HG02885 (cell line): ENCODE data around the gene MEFV.

Experiments used
- ATAC-seq: cut with Tn5 transposase; IDR thresholded peaks from one replicate; pipeline ENCODE4 v1.9.1; 2021; ENCODE audit warnings: mild to moderate bottlenecking; ENCODE audit not compliant: unreplicated experiment, poor library complexity

MEFV gene, protein sequence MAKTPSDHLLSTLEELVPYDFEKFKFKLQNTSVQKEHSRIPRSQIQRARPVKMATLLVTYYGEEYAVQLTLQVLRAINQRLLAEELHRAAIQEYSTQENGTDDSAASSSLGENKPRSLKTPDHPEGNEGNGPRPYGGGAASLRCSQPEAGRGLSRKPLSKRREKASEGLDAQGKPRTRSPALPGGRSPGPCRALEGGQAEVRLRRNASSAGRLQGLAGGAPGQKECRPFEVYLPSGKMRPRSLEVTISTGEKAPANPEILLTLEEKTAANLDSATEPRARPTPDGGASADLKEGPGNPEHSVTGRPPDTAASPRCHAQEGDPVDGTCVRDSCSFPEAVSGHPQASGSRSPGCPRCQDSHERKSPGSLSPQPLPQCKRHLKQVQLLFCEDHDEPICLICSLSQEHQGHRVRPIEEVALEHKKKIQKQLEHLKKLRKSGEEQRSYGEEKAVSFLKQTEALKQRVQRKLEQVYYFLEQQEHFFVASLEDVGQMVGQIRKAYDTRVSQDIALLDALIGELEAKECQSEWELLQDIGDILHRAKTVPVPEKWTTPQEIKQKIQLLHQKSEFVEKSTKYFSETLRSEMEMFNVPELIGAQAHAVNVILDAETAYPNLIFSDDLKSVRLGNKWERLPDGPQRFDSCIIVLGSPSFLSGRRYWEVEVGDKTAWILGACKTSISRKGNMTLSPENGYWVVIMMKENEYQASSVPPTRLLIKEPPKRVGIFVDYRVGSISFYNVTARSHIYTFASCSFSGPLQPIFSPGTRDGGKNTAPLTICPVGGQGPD

DNA sequence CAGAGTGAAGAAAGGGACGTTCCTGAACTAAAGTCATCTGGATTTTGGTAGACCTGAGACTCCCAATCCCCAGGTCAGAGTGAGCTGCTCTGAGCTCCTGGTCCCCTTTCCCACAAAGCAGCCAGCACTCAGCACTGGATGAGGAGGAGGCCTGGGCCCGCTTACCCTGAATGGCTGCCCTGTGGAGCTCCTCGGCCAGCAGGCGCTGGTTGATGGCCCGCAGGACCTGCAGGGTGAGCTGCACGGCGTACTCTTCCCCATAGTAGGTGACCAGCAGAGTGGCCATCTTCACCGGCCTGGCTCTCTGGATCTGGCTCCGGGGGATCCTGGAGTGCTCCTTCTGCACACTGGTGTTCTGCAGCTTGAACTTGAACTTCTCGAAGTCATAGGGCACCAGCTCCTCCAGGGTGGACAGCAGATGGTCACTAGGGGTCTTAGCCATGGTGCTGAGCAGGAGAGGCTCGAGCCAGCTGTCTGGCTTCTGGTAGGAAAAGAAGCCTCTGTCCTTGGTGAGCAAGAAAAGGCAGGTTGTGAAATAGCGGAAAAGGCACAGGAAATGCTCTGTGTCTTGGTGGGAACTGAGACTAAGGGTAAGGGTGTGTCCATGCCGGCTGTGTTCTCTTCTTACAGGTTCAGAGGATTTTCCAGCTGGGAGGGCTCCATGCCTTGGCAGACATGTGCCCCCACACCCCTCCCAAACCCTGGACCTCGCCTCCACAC, at the start of gene MEFV:
Gene MEFV (minus strand): TSS at position 488 of the 720 bp plus-strand sequence. CDS start 46 bp downstream, at position 442.
- ATAC-seq, result no peak

DNA sequence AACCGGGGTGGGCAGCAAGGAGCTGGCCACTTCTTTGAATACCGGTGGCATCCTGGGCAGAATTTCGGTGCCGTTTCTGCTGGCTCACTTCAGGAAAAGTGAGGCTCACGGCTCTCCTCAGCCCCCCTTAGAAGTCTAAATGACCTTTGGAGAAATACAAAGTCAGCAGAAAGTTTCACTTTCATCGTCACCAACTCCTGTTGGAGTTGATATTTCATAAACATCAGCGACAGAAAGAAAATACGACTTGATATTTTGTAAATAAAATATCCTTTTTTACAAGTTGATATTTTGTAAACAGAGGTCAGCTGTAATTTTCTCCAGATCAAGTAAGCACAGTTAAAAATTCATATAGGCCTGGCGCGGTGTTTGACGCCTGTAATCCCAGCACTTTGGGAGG, 49.6 kb upstream of the MEFV start:
- ATAC-seq, result no peak

DNA sequence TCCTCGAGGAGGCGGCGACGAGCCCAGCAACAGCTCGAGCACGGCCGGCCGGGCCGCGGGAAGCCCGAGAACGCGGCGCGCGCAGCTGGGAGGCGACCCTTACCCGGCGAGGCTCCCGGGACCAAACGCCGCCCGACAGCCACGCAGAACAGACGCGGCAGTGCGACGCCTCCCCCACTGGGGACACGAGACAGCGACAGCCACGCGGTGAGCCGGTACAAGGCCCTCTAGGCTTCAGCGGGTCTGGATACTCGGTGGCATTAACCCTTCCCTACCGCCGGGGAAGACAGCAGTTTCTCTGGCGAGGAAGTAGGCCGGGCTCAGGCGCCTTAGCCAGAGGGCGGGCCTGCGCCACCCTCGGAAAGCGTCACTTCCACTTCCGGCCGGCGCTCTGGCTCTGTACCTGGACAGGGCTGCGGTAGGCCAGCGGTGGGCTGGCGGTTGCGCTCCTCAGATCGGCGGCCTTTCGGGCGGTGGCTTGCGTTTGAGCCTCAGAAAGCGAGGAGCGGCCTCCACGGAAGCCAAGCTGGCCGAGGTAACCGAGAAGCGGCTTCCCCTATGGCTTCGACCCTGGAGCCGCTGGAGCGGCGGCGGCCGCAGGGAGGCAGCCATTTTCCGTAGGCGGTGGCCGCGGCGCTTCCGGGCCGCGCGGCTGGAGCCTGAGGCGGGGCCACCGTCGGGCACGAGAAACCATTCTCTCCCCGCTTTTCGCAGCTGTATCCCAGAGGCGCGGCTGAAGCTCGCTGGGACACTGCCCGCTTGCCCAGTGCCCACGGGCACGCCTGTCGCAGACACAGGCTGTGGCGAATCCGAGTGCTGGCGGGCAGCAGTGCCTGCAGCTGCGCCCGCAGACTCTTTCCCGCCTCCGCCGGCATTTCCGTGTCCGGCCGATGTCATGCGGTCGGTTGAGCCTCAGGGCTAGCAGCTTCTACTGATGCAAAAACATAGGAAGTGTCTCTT, 49.0 kb upstream of the MEFV start, which contains the start of the genes TIGD7 and ZNF75A:
Gene TIGD7 (minus strand): TSS at position 322 of the 960 bp plus-strand sequence. CDS start 4,816 bp downstream, outside the sequence.
Gene ZNF75A (plus strand): TSS at position 389 of the 960 bp plus-strand sequence. CDS start 2,932 bp downstream, outside the sequence.
- peak; percentile 90 for ATAC-seq

DNA sequence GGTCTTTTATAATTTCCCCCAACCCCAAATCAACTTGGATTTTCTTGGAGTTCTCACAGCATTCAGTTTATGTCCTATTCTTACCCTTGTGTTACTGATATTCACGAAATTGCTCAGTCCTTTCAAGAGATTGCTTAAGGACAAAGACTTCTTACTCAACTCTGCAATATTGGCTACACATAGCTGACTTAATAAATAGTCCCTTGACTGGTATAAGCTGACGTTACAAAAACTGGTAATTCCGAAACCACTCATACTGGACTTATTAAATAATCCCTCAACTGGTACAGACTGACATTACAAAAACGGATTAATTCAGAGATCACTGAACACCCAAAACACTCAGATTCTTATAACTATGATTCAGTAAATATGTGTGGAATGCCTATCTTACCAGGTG, 47.9 kb upstream of the MEFV start:
- ATAC-seq, result no peak

DNA sequence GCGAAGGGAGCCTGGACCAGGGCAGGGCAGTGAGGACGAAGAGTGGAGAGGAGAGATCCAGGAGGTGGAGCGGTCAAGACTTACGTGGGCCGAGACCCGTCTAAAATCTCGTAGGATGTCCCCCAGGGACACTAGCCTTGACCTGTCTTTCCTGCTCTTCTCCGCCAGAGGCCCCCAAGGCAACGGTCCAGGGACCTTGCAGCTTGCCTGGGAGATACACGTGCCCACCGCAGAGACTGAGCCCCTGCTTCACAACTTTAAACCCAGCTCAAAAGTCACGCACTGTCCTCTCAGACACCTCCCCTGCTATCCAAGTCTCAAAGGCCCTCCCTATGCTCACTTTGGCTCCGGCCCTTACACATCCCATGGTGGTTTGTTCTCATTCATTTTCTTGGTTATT, 39.4 kb upstream of the MEFV start:
- ATAC-seq, result no peak

DNA sequence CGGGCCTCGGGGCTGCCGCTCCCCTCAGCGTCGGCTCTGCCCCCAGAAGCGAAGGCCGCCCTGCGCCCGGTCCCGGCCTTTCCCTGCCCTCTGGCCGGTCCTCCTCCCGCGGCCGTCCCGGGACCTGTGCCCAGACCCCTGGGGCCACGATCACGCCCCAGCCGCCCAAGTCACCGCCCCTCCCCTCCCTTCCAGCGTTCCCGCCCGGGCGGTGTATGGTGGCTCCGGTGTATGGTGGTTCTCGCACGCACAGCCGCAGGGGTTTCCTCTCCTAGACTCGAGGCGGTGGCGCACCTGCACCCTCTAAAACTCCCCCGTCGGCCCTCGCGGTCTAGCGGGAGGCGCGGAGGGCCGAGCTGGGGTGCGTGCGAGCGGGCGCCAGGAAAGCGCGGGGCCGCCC, 38.8 kb upstream of the MEFV start:
- no peak for ATAC-seq

DNA sequence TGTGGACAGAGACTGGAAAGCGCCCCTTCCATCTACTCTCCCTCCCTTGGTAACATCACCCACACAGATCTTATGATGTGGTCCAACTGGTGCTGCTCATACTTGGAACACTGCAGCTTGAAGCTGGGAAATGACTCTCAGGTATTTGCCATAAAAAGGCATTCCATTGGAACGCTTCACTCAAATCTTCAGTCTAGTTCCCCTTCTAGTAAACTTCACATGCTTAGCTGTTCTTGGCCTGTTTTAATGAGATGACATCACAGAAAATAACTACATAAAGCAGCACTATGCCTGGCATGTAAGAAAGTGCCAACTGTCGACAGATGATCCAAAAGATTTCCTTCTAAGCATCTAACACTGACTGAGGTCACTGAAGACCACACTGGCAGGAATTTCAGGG, 36.2 kb upstream of the MEFV start:
- ATAC-seq, result no peak

DNA sequence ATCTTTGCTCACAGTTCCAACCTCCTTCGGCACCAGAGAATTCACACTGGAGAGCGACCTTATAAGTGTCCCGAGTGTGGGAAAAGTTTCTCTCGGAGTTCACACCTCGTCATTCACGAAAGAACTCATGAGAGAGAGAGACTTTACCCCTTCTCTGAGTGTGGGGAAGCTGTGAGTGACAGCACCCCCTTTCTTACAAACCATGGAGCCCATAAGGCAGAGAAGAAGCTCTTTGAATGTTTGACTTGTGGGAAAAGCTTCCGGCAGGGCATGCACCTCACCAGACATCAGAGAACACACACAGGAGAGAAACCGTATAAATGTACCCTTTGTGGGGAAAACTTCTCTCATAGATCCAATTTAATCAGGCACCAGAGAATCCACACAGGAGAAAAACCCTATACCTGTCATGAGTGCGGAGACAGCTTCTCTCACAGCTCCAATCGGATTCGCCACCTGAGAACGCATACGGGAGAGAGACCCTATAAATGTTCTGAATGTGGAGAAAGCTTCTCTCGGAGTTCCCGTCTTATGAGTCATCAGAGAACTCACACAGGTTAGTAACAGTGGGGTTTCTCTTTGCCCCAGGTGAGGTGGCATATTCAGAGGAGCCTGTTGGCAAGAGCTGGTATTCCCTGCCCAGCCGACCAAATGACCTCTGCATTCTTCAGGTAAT, 33.7 kb upstream of the MEFV start:
- no peak for ATAC-seq

DNA sequence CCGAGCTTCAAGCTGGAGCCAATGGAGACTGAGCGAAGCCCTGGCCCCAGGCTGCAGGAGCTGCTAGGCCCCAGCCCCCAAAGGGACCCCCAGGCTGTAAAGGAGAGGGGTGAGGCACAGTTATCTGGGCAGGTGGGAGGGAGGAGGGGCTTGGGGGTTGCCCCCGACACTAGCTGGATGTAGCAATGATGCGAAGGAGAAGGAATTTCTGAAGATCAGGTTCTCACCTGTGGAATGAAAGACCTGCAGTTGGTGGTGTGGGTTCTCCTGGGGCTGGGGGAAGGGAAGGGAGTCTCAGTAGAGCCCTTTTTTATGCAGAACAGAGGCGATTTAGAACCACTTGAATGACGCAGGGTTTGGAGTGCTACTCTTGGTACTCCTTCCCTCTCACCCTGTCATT, 28.7 kb upstream of the MEFV start:
- ATAC-seq, result no peak

DNA sequence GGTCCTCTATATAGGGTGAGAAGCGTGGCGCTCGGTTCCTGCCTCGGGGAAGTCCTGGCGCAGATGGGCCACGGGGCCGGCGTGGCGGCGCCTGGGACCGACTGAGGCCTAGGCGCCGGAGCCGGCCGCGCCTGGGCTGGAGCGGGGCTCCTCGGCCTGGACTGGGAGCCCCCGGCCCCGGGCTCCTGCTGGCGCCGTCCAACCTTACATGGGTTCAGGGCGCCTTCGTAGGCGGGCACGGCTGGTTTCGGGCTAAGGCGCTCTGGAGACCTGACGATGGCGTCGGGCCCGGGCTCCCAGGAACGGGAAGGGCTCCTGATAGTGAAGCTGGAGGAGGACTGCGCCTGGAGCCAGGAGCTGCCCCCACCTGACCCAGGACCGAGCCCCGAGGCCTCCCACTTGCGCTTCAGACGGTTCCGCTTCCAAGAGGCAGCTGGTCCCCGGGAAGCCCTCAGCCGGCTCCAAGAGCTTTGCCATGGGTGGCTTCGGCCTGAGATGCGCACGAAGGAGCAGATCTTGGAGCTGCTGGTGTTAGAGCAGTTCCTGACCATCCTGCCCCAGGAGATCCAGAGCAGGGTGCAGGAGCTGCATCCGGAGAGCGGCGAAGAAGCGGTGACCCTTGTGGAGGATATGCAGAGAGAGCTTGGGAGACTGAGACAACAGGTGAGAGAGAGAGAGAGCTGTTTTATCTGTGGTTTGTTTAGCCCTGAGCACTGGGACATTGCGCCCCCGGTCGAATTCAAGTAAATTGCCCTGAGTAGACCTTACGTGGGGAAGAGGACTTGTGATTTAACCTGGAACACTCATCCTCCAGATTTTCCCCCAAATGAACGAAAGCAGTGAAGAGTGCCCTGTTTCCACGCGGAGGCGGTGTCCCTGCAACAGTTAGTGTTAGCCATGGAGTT, 27.4 kb upstream of the MEFV start:
- ATAC-seq, result peak; percentile 1

DNA sequence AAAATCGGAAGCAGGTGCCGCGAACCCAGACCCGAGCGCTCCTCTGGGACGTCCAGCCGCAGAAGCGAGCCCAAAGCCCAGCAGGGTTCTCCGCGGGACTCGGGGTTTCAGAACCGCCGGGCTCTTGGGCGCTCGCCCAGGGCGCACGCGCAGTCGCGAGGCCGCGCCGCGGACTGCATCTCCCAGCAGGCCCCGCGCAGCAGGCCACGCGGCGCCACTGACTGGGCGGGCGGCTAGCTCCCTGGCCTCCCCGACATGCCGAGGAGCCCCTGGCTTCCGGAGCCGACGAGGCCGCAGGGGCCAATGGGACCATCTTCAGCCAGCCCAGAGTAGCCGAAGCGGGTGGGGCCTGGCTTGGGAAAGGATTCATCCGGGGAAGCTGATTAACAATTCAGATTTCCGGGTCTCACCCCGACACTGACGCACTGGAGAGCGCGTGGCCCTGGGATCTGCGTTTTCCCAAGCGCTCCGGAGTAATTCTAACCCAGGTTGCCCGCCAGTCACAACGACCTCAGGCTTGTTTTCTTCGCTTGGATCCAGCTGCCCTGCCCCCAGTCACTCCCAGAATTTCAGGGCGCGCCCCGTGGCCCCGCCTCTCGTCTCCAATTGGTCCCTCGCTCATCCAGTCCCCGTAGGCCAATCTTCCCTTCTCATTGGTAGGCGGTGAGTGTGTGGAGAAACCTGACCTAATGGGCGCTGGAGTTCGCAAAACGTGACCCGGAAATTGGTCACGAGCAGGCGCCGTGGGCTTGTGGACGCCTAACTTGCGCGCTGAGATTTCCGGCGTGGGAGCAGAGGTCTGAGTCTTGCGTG, 26.5 kb upstream of the MEFV start, which contains the start of gene ZNF263:
Gene ZNF263 (plus strand): TSS at position 762 of the 813 bp plus-strand sequence. CDS start 328 bp downstream, outside the sequence.
- peak; percentile 80 for ATAC-seq

DNA sequence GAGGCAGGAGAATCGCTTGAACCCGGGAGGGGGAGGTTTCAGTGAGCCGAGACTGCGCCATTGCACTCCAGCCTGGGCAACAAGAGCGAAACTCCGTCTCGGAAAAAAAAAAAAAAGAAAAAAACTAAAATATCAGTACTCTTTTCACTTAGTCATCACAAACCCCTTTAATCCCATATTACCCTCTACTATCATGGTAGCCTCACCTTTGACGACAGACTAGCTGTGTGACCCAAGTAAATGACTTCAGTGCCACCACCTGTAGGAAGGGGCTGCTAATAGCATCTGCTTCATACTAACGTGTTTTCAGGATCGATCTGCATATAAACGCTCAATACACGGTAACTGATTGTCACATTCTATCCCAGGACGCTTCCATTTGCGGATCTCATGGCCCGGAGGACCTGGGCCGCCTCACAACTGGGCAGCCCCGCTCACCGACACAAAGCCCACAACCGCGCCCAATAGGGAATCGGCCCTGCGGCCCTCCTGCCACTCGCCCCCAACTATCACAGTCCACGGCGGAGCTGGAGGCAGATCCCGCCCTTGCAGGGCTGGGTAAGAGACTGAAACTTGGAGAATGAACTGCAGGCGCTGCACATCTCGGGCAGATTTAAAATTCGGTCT, 25.8 kb upstream of the MEFV start:
- ATAC-seq, result peak; percentile 13

DNA sequence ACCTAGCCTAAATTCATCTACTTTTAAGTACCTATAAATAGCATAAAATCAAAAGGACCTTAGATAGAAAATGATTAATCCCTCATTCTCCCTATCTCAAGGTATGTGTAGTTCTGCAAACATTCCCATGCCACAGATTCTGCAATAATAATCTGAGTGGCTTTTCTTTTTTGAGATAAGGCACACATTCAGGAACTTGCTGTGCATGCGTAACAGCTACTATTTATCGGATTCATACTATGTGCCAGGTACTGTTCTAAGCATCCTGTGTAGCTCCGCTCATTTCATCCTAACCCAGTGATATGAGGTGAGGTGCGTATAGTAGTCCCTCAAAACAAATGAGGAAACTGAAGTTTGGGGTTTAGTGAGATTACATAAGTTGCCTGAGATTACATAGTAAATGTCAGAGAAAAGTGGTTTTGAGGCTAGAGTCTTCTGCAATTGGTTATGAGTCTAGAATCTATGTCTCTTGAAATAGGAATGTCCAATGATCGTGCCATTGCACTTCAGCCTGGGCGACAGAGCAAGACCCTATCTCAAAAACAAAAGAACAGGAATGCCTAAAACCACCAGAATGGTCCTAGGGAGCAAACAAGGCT, 24.9 kb upstream of the MEFV start:
- no peak for ATAC-seq

DNA sequence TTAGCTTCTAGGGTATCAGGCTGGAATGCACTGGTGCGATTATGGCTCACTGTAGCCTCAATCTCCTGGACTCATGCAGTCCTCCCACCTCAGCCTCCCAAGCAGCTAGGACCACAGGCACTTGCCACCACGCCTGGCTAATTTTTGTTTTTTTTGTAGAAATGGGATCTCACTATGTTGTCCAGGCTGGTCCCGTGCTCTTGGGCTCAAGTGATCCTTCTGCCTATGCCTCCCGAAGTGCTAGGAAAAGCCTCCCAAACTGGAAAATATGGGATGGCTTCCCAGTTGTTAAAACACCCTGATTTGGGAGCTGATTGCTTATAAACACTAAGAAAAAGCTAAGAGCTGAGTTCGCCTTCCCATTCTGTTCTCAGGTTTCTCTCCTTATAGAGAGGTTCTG, 20.2 kb upstream of the MEFV start:
- ATAC-seq, result no peak

DNA sequence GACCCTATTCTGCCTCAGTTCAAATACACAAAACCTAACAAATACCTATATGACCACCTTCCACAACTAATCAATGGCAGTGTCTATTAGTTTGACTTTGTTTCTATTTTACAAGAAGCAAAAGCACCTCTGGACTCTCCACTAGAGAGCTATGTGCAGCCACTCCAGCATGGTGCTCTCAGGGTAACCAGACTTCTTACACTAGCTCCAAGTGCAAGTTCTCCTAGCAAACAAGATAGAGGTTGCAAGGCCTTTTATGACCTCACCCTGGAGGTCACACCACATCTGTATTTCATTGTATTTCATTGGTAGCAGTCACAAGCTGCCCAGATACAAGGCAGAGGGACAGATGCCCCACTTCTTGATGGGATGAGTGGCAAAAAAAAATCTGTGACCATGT, 18.5 kb upstream of the MEFV start:
- no peak for ATAC-seq

DNA sequence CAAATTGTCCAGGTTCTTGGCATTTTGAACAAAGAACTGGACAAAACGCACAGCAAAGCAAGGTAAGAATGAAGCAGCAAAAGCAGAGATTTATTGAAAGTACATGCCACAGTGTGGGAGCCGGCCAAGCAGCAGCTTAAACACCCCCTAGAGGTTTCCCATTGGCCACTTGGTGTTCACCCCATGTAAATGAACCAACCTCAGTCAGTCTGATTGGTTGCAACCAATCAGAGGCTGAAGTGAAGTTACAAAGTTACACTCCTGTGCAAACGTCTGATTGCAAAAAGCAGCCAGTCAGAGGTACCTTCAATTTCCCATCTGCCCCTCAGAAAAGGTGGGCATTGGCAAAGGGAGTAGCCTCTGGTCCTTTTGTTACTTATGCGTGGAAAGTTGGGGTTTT, 18.1 kb upstream of the MEFV start:
- ATAC-seq, result no peak
